ENCODE results near the gene ENTHD1.

Gene ENTHD1, protein sequence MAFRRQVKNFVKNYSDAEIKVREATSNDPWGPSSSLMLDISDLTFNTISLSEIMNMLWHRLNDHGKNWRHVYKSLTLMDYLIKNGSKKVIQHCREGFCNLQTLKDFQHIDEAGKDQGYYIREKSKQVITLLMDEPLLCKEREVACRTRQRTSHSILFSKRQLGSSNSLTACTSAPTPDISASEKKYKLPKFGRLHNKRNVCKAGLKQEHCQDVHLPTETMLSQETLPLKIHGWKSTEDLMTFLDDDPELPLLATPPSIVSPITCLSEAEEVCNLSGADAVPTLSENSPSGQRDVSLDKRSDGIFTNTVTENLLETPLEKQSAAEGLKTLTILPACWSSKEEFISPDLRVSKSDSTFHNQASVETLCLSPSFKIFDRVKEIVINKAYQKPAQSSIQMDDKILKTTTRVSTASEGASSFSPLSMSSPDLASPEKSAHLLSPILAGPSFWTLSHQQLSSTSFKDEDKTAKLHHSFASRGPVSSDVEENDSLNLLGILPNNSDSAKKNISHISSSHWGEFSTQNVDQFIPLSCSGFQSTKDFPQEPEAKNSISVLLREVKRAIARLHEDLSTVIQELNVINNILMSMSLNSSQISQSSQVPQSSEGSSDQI

GRCh38 chr22:39893526-39893925 lies at the start of gene ENTHD1:
Gene ENTHD1 (minus strand): TSS chr22:39893760. CDS start chr22:39887748, 6,012 bp downstream.
- no peaks in the 10 kb centered on the region for H4K20me1 ChIP-seq (ENCODE audit: insufficient read depth)
- no peak within 1 kb of the TSS for H3K9ac ChIP-seq
- H3K4me1 ChIP-seq (ENCODE audit: low read depth, poor library complexity, severe bottlenecking): no peaks in the 10 kb centered on the region
- H3K4me2 ChIP-seq: no peak within 1 kb of the TSS
- no peak within 1 kb of the TSS for H3K27ac ChIP-seq
- no peak for TF ChIP-seq CTCF (conservative IDR thresholded peaks at IDR 0.05; ENCODE audit: low read depth, low read length)
- no peak within 1 kb of the TSS for H2AFZ ChIP-seq (ENCODE audit: low read depth)
- H3K4me3 ChIP-seq (IDR thresholded peaks at IDR 0.05; ENCODE audit: insufficient read depth, low read depth, low read length): no peak within 1 kb of the TSS
- no peaks in the 10 kb centered on the region for H3K79me2 ChIP-seq (ENCODE audit: insufficient read depth, low read depth)
- H3K27me3 ChIP-seq (ENCODE audit: insufficient read depth, low read depth): no peaks in the 10 kb centered on the region
- no peaks in the 10 kb centered on the region for H3K36me3 ChIP-seq (ENCODE audit: insufficient read depth)

DNA sequence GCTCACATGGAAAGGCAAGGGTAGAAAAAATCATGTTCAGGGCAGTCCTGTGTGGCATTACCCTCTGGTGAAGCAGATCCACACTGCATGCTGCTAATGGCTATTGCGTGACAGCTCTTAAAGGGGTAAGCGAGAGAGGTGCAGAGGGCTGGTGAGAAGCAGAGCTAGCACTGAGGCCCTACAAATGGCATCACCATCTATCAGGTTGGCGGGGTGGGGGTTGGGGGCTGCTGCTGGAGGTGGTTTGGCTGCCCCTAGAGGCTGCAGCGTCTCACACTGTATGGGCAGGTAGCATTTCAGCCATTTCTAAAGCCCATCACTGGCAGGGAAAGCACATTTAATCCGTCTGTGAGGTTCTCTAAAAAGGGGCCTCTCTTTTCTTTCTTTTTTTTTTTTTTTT lies 49.8 kb upstream of the ENTHD1 start:
- Histone ChIP-seq H3K36me3 (ENCODE audit: insufficient read depth) (no peaks in the 10 kb centered on the region), H3K9ac (no peak overlapping the region), H3K27ac (no peak overlapping the region), H3K27me3 (ENCODE audit: insufficient read depth, low read depth) (no peaks in the 10 kb centered on the region), H3K4me2 (no peak overlapping the region), H3K4me3 (IDR thresholded peaks at IDR 0.05; ENCODE audit: insufficient read depth, low read depth, low read length) (no peak overlapping the region), H4K20me1 (ENCODE audit: insufficient read depth) (no peaks in the 10 kb centered on the region), H2AFZ (ENCODE audit: low read depth) (no peak overlapping the region), H3K79me2 (ENCODE audit: insufficient read depth, low read depth) (no peaks in the 10 kb centered on the region), H3K4me1 (ENCODE audit: low read depth, poor library complexity, severe bottlenecking) (peaks cover 4% of the 10 kb centered on the region)
- TF ChIP-seq CTCF (conservative IDR thresholded peaks at IDR 0.05; ENCODE audit: low read depth, low read length): no peak

DNA sequence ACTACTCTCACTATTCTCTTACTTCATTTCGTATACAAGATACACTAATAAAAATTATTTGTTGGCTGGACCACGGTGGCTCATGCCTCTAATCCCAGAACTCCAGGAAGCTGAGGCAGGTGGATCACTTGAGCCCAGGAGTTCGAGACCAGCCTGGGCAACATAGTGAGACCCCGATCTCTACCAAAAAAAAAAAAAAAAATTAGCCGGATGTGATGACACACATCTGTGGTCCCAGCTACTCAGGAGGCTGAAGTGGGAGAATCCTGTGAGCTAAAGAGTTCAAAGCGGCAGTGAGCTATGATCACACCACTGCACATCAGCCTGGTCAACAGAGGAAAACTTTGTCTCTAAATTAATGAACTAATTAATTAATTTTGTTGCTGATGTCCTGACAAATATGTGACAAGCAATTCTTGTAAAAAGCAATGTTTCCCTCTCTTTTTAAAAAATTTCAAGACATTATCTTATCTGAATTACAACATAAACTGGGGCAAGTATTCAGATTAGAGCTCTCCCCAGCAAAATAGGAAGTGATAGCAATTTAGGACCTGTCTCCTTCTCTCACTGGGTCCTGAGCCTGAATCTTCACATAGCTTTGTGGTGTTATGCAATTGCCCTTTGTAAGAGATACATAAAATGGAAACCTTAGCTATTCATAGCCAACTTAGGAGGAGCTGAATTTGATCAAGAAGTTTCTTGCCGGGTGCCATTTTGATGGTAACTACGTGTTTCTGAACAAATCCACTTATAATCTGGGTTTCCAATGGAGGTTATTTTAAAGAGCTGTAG lies 49.1 kb upstream of the ENTHD1 start:
- Histone ChIP-seq H2AFZ (ENCODE audit: low read depth) (no peak overlapping the region), H3K9ac (no peak overlapping the region), H3K27ac (no peak overlapping the region), H3K36me3 (ENCODE audit: insufficient read depth) (no peaks in the 10 kb centered on the region), H3K79me2 (ENCODE audit: insufficient read depth, low read depth) (no peaks in the 10 kb centered on the region), H3K27me3 (ENCODE audit: insufficient read depth, low read depth) (no peaks in the 10 kb centered on the region), H4K20me1 (ENCODE audit: insufficient read depth) (no peaks in the 10 kb centered on the region), H3K4me2 (no peak overlapping the region), H3K4me1 (ENCODE audit: low read depth, poor library complexity, severe bottlenecking) (peaks cover 2% of the 10 kb centered on the region), H3K4me3 (IDR thresholded peaks at IDR 0.05; ENCODE audit: insufficient read depth, low read depth, low read length) (no peak overlapping the region)
- TF ChIP-seq CTCF (conservative IDR thresholded peaks at IDR 0.05; ENCODE audit: low read depth, low read length): no peak

- H3K27me3 ChIP-seq (ENCODE audit: insufficient read depth, low read depth): no peaks in the 10 kb centered on the region
- no peaks in the 10 kb centered on the region for H3K79me2 ChIP-seq (ENCODE audit: insufficient read depth, low read depth)
- no peaks in the 10 kb centered on the region for H3K4me1 ChIP-seq (ENCODE audit: low read depth, poor library complexity, severe bottlenecking)
- H3K36me3 ChIP-seq (ENCODE audit: insufficient read depth): no peaks in the 10 kb centered on the region
- no peak overlapping the region for H3K4me3 ChIP-seq (IDR thresholded peaks at IDR 0.05; ENCODE audit: insufficient read depth, low read depth, low read length)
- no peaks in the 10 kb centered on the region for H4K20me1 ChIP-seq (ENCODE audit: insufficient read depth)
- H2AFZ ChIP-seq (ENCODE audit: low read depth): no peak overlapping the region
- H3K9ac ChIP-seq: no peak overlapping the region
- H3K27ac ChIP-seq: no peak overlapping the region
- TF ChIP-seq CTCF (conservative IDR thresholded peaks at IDR 0.05; ENCODE audit: low read depth, low read length): no peak
- no peak overlapping the region for H3K4me2 ChIP-seq
These were observed 48.0 kb upstream of the ENTHD1 start for GRCh38 chr22:39941601-39942000.
